Panc1 (cell line): Measurements from ENCODE around the gene ERCC5. TPM values are rescaled to one million over a fixed set of nuclear protein-coding genes. Genes with fewer than 3 reads are reported as not detected.

ENCODE experiments used
- ATAC-seq: fragments of 200-7000 bp; cut with Tn5 transposase; 2 replicates; pipeline ENCODE4 v1.9.1; 2020; ENCODE audit warnings: mild to moderate bottlenecking, moderate library complexity
- BruUV-seq: library from RNA; stranded (reverse); fragments of 400-500 nt; replicated peaks from 2 replicates; lab custom pipeline; 2021; lab: Mats Ljungman, UMichigan
- CTCF ChIA-PET: fragments of 300-600 bp; sonication (Branson Sonifier 250); formaldehyde crosslinking; loops from one replicate; lab custom pipeline; 2022; ENCODE audit warnings: antibody characterized with exemption; lab: Charles Lee
- POLR2A ChIA-PET: fragments of 300-600 bp; sonication (Branson Sonifier 250); formaldehyde crosslinking; loops from one replicate; lab custom pipeline; 2022; ENCODE audit warnings: antibody characterized with exemption; lab: Charles Lee
- DNase-seq: peaks from one replicate; pipeline ENCODE4 v3.0.0-alpha.2; 2010; ENCODE audit warnings: low read depth, low spot score
- H3K27ac ChIP-seq: 2 replicates; pipeline ENCODE4 v1.5.1; 2011; ENCODE audit warnings: mild to moderate bottlenecking, low read length, inconsistent platforms
- H3K27me3 ChIP-seq: fragments of 200-500 bp; sonication (Bioruptor generic); 2 replicates; pipeline ENCODE4 v1.6.0; 2014; ENCODE audit warnings: low read length, inconsistent platforms; ENCODE audit not compliant: control insufficient read depth, insufficient read depth
- H3K36me3 ChIP-seq: fragments of 200-500 bp; sonication (Bioruptor generic); 2 replicates; pipeline ENCODE4 v1.5.1; 2014; ENCODE audit warnings: inconsistent platforms, mild to moderate bottlenecking, low read length, moderate library complexity; ENCODE audit not compliant: control insufficient read depth, insufficient read depth
- H3K4me1 ChIP-seq: 2 replicates; pipeline ENCODE4 v1.5.1; 2011; ENCODE audit warnings: inconsistent platforms, mild to moderate bottlenecking, low read length, moderate library complexity; ENCODE audit not compliant: control insufficient read depth, insufficient read depth
- H3K4me3 ChIP-seq, 2 experiments: 2 replicates each; pipeline ENCODE4 v1.5.1; 2011 to 2012; ENCODE audit warnings: low read depth in 2 of 2, low read length in 2 of 2, mild to moderate bottlenecking in 2 of 2, inconsistent platforms in 1 of 2, moderate library complexity in 1 of 2
- H3K9me3 ChIP-seq: fragments of 200-500 bp; sonication (Bioruptor generic); 2 replicates; pipeline ENCODE4 v1.5.1; 2014; ENCODE audit warnings: low read depth, mild to moderate bottlenecking, inconsistent platforms, low read length, moderate library complexity; ENCODE audit not compliant: control insufficient read depth, insufficient read depth
- CTCF ChIP-seq: fragments of 450-650 bp; IDR thresholded peaks from 2 replicates; pipeline ENCODE4 v1.5.1; 2017; ENCODE audit warnings: mild to moderate bottlenecking
- POLR2AphosphoS5 ChIP-seq: IDR thresholded peaks from 2 replicates; pipeline ENCODE4 v1.6.1; 2012; ENCODE audit warnings: mild to moderate bottlenecking, low read depth, low read length, moderate library complexity
- REST ChIP-seq, 2 experiments: IDR thresholded peaks; 2 replicates each; pipeline ENCODE4 v1.6.1; 2011 to 2012; ENCODE audit warnings: low read depth in 2 of 2, control low read depth in 1 of 2, low read length in 1 of 2, mild to moderate bottlenecking in 1 of 2, moderate library complexity in 1 of 2; ENCODE audit not compliant: insufficient read depth in 1 of 2
- SIN3A ChIP-seq: IDR thresholded peaks from 2 replicates; pipeline ENCODE4 v1.6.1; 2012; ENCODE audit warnings: low read depth, mild to moderate bottlenecking, low read length, moderate library complexity, borderline replicate concordance; ENCODE audit not compliant: insufficient read depth
- TCF7L2 ChIP-seq: IDR thresholded peaks from 2 replicates; pipeline ENCODE4 v1.6.1; 2011; ENCODE audit warnings: mild to moderate bottlenecking, low read depth, low read length, inconsistent platforms
- in situ Hi-C: cut with HindIII; loops from 2 replicates; pipeline ENCODE4 v1.10.0; 2016; ENCODE audit warnings: low sequenced_read_pairs, low pct_unique_long_range_greater_than_20kb
- intact Hi-C: fragments of 100-400 bp; cut with micrococcal nuclease; formaldehyde crosslinking; loops from one replicate; pipeline ENCODE4 v1.10.0; 2022; ENCODE audit not compliant: unreplicated experiment
- total RNA-seq: library from RNA; stranded (reverse); gene quantifications from one replicate; pipeline ENCODE4 v1.2.1, GENCODE V29; 2021; ENCODE audit not compliant: unreplicated experiment

ERCC5 gene
- total RNA-seq, 1 experiment from 2014 or later, result 19.6 TPM

DNA sequence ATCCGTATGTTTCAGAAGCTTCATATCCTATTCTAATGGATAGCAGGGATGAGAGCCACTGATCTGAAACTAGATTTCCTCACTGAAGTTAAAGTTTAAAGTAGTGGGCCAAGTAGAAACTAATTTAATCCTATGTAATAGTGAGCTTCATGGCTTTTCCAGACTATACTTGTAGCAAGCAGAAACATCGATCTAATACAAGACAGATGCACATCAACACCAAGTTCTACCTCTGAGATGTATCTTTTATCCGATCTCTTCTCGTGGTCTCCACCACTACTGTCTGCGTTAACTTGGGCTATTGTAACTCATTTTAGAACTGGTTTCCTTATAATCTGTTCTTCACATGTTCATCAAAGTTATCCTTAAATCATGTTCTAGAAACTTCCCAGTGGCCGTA is 3.1 kb downstream of the ERCC5 start:
- BruUV-seq, result no TSS peak
- Histone ChIP-seq H3K4me1 (peaks cover 7% of the 10 kb centered on the region), H3K27ac (no peak overlapping the region), H3K27me3 (no peaks in the 10 kb centered on the region), H3K9me3 (no peaks in the 10 kb centered on the region), H3K36me3 (peaks cover 8% of the 10 kb centered on the region; the same call in 1 of the 2 replicates), H3K4me3 (no peak overlapping the region)
- CTCF ChIA-PET, result no interaction called here
- DNase-seq (no peak), ATAC-seq (no peak)
- POLR2A ChIA-PET, result no interaction called here
- TF ChIP-seq POLR2AphosphoS5 (no peak), CTCF (no peak)
- in situ Hi-C loops, result no loop called here
- intact Hi-C loops, result no loop called here

GRCh38 chr13:102852556-102852955 is 6.7 kb downstream of the ERCC5 start:
- no TSS peak for BruUV-seq
- ATAC-seq (no peak), DNase-seq (no peak)
- intact Hi-C loops, result no loop called here
- peaks cover 4% of the 10 kb centered on the region; the same call in 1 of the 2 replicates for H3K4me1 ChIP-seq
- TF ChIP-seq REST (IDR thresholded peaks at IDR 0.05; ENCODE audit: insufficient read depth in 1 of 2, low read depth in 2 of 2, low read length in 1 of 2) (no peak), TCF7L2 (no peak), POLR2AphosphoS5 (no peak), SIN3A (no peak), CTCF (no peak)
- in situ Hi-C loops, result no loop called here
- CTCF ChIA-PET, result no interaction called here
- H3K4me3 ChIP-seq, result no peak overlapping the region
- POLR2A ChIA-PET, result no interaction called here
- no peaks in the 10 kb centered on the region for H3K36me3 ChIP-seq
- H3K27ac ChIP-seq, result no peak overlapping the region
- no peaks in the 10 kb centered on the region for H3K9me3 ChIP-seq
- H3K27me3 ChIP-seq, result no peaks in the 10 kb centered on the region

DNA sequence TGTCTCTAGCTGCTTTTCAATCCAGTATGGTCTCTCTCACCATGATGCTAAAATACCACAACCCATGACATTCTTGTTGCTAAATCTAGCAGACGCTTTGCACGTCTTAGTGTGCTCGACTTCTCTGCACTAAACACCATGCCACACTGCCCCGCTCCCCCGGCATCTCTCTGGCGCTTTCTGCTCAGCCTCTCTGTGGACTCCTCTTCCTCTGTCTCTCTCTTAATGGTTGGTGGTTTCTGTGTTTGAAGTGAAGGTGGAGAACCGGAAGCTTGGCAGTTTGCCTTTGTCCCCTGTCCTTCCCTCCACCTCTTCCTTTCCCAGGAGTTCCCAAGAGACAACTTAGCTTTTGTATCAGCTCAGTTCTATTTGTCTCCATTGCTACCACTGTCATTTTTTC is 8.8 kb downstream of the ERCC5 start:
- H3K4me3 ChIP-seq, result no peak overlapping the region
- ChIA-PET POLR2A (no interaction called here), CTCF (no interaction called here)
- H3K9me3 ChIP-seq, result no peaks in the 10 kb centered on the region
- no peaks in the 10 kb centered on the region for H3K27me3 ChIP-seq
- DNase-seq (no peak), ATAC-seq (no peak)
- H3K4me1 ChIP-seq, result no peaks in the 10 kb centered on the region
- in situ Hi-C loops, result no loop called here
- H3K27ac ChIP-seq, result no peak overlapping the region
- no TSS peak for BruUV-seq
- TF ChIP-seq CTCF, result no peak
- no peak for TF ChIP-seq TCF7L2
- TF ChIP-seq POLR2AphosphoS5, result no peak
- no peak for TF ChIP-seq REST (IDR thresholded peaks at IDR 0.05; ENCODE audit: insufficient read depth in 1 of 2, low read depth in 2 of 2, low read length in 1 of 2)
- H3K36me3 ChIP-seq, result no peaks in the 10 kb centered on the region
- intact Hi-C loops, result no loop called here
